ENCODE results near the gene CKLF. TPM values are rescaled to one million over a fixed set of nuclear protein-coding genes. Genes with fewer than 3 reads are reported as not detected.
"Not testable (repeated sequence)": the region's sequence is repeated elsewhere in the genome, so short reads cannot be mapped to it uniquely, and the experiment has no call there.

The CKLF gene
- polyA plus RNA-seq, 2 donors: 14.9 to 29.7 TPM

GRCh38 chr16:66610111-66610820 lies 57.9 kb downstream of the CKLF start:
- Histone ChIP-seq H3K9me3 (ENCODE audit: control insufficient read depth in 2 of 2, insufficient read depth in 1 of 2, low read depth in 1 of 2, low read length in 1 of 2) (no peaks in the 10 kb centered on the region), H3K4me3 (ENCODE audit: low read depth in 1 of 2, low read length in 2 of 2) (no peak overlapping the region), H3K27me3 (ENCODE audit: control insufficient read depth in 1 of 2, insufficient read depth in 2 of 2, low read length in 2 of 2) (no peaks in the 10 kb centered on the region), H3K36me3 (ENCODE audit: control insufficient read depth in 2 of 2, insufficient read depth in 2 of 2, low read length in 1 of 2) (peaks cover 0 to 19% of the 10 kb centered on the region in 2 donors), H3K4me1 (ENCODE audit: control insufficient read depth in 2 of 2, insufficient read depth in 2 of 2, low read length in 1 of 2) (peaks cover 3 to 13% of the 10 kb centered on the region in 2 donors), H3K27ac (ENCODE audit: low read depth in 2 of 2, low read length in 1 of 2) (no peak overlapping the region)
- 86 to 89% methylated on average over 14 of the region's 14 CpGs for WGBS, 2 donors

GRCh38 chr16:66611911-66612310 lies 59.5 kb downstream of the CKLF start:
- H3K36me3 ChIP-seq (ENCODE audit: control insufficient read depth in 2 of 2, insufficient read depth in 2 of 2, low read length in 1 of 2): peaks cover 0 to 21% of the 10 kb centered on the region in 2 donors
- H3K4me3 ChIP-seq (ENCODE audit: low read depth in 1 of 2, low read length in 2 of 2); H3K4me1 ChIP-seq (ENCODE audit: control insufficient read depth in 2 of 2, insufficient read depth in 2 of 2, low read length in 1 of 2); H3K9me3 ChIP-seq (ENCODE audit: control insufficient read depth in 2 of 2, insufficient read depth in 1 of 2, low read depth in 1 of 2, low read length in 1 of 2); H3K27me3 ChIP-seq (ENCODE audit: control insufficient read depth in 1 of 2, insufficient read depth in 2 of 2, low read length in 2 of 2); H3K27ac ChIP-seq (ENCODE audit: low read depth in 2 of 2, low read length in 1 of 2): not testable (repeated sequence)
- 92 to 94% methylated on average over 8 of the region's 8 CpGs for WGBS, 2 donors

GRCh38 chr16:66612422-66612821 lies 60.0 kb downstream of the CKLF start:
- Histone ChIP-seq H3K4me3 (ENCODE audit: low read depth in 1 of 2, low read length in 2 of 2) (no peak overlapping the region), H3K27ac (ENCODE audit: low read depth in 2 of 2, low read length in 1 of 2) (no peak overlapping the region), H3K4me1 (ENCODE audit: control insufficient read depth in 2 of 2, insufficient read depth in 2 of 2, low read length in 1 of 2) (peaks cover 0 to 4% of the 10 kb centered on the region in 2 donors), H3K36me3 (ENCODE audit: control insufficient read depth in 2 of 2, insufficient read depth in 2 of 2, low read length in 1 of 2) (peaks cover 0 to 21% of the 10 kb centered on the region in 2 donors), H3K9me3 (ENCODE audit: control insufficient read depth in 2 of 2, insufficient read depth in 1 of 2, low read depth in 1 of 2, low read length in 1 of 2) (no peaks in the 10 kb centered on the region), H3K27me3 (ENCODE audit: control insufficient read depth in 1 of 2, insufficient read depth in 2 of 2, low read length in 2 of 2) (no peaks in the 10 kb centered on the region)
- 76 to 89% methylated on average over 14 of the region's 14 CpGs for WGBS, 2 donors

GRCh38 chr16:66614161-66614802 lies 61.9 kb downstream of the CKLF start:
- Histone ChIP-seq H3K36me3 (ENCODE audit: control insufficient read depth in 2 of 2, insufficient read depth in 2 of 2, low read length in 1 of 2) (peaks cover 0 to 21% of the 10 kb centered on the region in 2 donors), H3K27me3 (ENCODE audit: control insufficient read depth in 1 of 2, insufficient read depth in 2 of 2, low read length in 2 of 2) (no peaks in the 10 kb centered on the region), H3K4me1 (ENCODE audit: control insufficient read depth in 2 of 2, insufficient read depth in 2 of 2, low read length in 1 of 2) (peaks cover 0 to 12% of the 10 kb centered on the region in 2 donors), H3K9me3 (ENCODE audit: control insufficient read depth in 2 of 2, insufficient read depth in 1 of 2, low read depth in 1 of 2, low read length in 1 of 2) (no peaks in the 10 kb centered on the region), H3K4me3 (ENCODE audit: low read depth in 1 of 2, low read length in 2 of 2) (no peak overlapping the region), H3K27ac (ENCODE audit: low read depth in 2 of 2, low read length in 1 of 2) (no peak overlapping the region)
- WGBS, 2 donors: 83 to 89% methylated on average over 12 of the region's 12 CpGs

Other genes with a start within 250 kb of the CKLF start
- gene CDH5, start 185.9 kb upstream of the CKLF start, polyA plus RNA-seq: 1 to 10 TPM; 2.8 to 5.7 TPM
- under 1 TPM; 0.40 to 0.73 TPM for gene BEAN1, start 125.3 kb upstream of the CKLF start, polyA plus RNA-seq
- 1 to 10 TPM; 5.9 to 8.3 TPM for gene TK2, start 2.5 kb upstream of the CKLF start, polyA plus RNA-seq
- under 1 TPM; 0.14 to 0.22 TPM for gene CMTM1, start 13.9 kb downstream of the CKLF start, polyA plus RNA-seq
- under 1 TPM in 1 of 2 donors, not detected in 1; 0.06 TPM for gene CMTM2, start 26.9 kb downstream of the CKLF start, polyA plus RNA-seq
- 1 to 10 TPM; 3.4 to 4.6 TPM for gene CMTM3, start 52.1 kb downstream of the CKLF start, polyA plus RNA-seq
- gene CMTM4, start 144.2 kb downstream of the CKLF start, polyA plus RNA-seq: 1 to 10 TPM; 5.1 to 7.3 TPM
- gene DYNC1LI2, start 199.0 kb downstream of the CKLF start, polyA plus RNA-seq: 10 to 100 TPM; 34.5 to 41.3 TPM
- not detected for gene TERB1, start 249.0 kb downstream of the CKLF start, polyA plus RNA-seq

All from esophagus (tissue), 2 donors.